Smooth muscle cell (in vitro differentiated cells): Measurements from ENCODE around the gene CFAP57. TPM values are rescaled to one million over a fixed set of nuclear protein-coding genes. Genes with fewer than 3 reads are reported as not detected.

Experiments
- DNase-seq: peaks from one replicate; lab custom pipeline; 2025; ENCODE audit not compliant: unreplicated experiment; lab: John Stamatoyannopoulos, UW
- H2AFZ ChIP-seq: fragments of 200-600 bp; sonication (generic); 2 replicates; pipeline ENCODE4 v1.6.0; 2016; ENCODE audit warnings: antibody characterized with exemption, low read depth, mild to moderate bottlenecking
- H3F3A ChIP-seq: fragments of 200-600 bp; sonication (generic); 2 replicates; pipeline ENCODE4 v1.6.0; 2017; ENCODE audit warnings: antibody characterized with exemption, low read depth
- H3K27ac ChIP-seq: fragments of 200-600 bp; sonication (generic); 2 replicates; pipeline ENCODE4 v1.5.1; 2016; ENCODE audit warnings: low read depth, mild to moderate bottlenecking
- H3K27me3 ChIP-seq: fragments of 200-600 bp; sonication (generic); 2 replicates; pipeline ENCODE4 v1.6.1; 2016; ENCODE audit warnings: low read depth, mild to moderate bottlenecking
- H3K36me3 ChIP-seq: fragments of 200-600 bp; sonication (generic); 2 replicates; pipeline ENCODE4 v1.5.1; 2016; ENCODE audit warnings: low read depth
- H3K4me1 ChIP-seq: fragments of 200-600 bp; sonication (generic); 2 replicates; pipeline ENCODE4 v1.5.1; 2016; ENCODE audit warnings: low read depth
- H3K4me2 ChIP-seq: fragments of 200-600 bp; sonication (generic); 2 replicates; pipeline ENCODE4 v1.6.0; 2016; ENCODE audit warnings: mild to moderate bottlenecking
- H3K4me3 ChIP-seq: fragments of 200-600 bp; sonication (generic); 2 replicates; pipeline ENCODE4 v1.5.1; 2016; ENCODE audit warnings: mild to moderate bottlenecking
- H3K79me2 ChIP-seq: fragments of 200-600 bp; sonication (generic); 2 replicates; pipeline ENCODE4 v1.6.0; 2016; ENCODE audit warnings: low read depth, mild to moderate bottlenecking
- H3K9ac ChIP-seq: fragments of 200-600 bp; sonication (generic); 2 replicates; pipeline ENCODE4 v1.6.0; 2016; ENCODE audit warnings: low read depth
- H3K9me3 ChIP-seq: fragments of 200-600 bp; sonication (generic); replicated peaks from 2 replicates; pipeline ENCODE4 v1.5.1; 2016; ENCODE audit warnings: low read depth
- H4K20me1 ChIP-seq: fragments of 200-600 bp; sonication (generic); 2 replicates; pipeline ENCODE4 v1.6.0; 2016; ENCODE audit warnings: low read depth
- WGBS: methylation state at CpG from one replicate; pipeline ENCODE4 v1.1.7; 2016; ENCODE audit warnings: low lambda C conversion rate; 5-methylcytosine and 5-hydroxymethylcytosine counted together
- polyA plus RNA-seq: library from polyadenylated mRNA; unstranded; fragments of >200 nt; fragmentation: Nextera tagmentation; extraction: Ambion mirVana; gene quantifications from 2 replicates; pipeline ENCODE4 v1.2.1, GENCODE V29; 2016
- total RNA-seq: library from RNA; depleted of rRNA; stranded (reverse); fragments of >200 nt; gene quantifications from 2 replicates; pipeline ENCODE4 v1.2.3, GENCODE V29; 2014
- TF ChIP-seq, protein P1 (sequence below): fragments of 200-600 bp; sonication (generic); IDR thresholded peaks from 2 replicates; pipeline ENCODE4 v1.5.1; 2017; ENCODE audit warnings: borderline replicate concordance, mild to moderate bottlenecking, antibody characterized with exemption; ENCODE audit not compliant: insufficient read depth, poor library complexity, severe bottlenecking

CFAP57 gene
- total and polyA plus RNA-seq, 2 experiments from 2014 or later, result 0.22 TPM; not detected in 1

- Histone ChIP-seq H3K27me3 (no peaks in the 10 kb centered on the region), H3K9me3 (no peaks in the 10 kb centered on the region), H4K20me1 (no peaks in the 10 kb centered on the region), H3K4me3 (no peak overlapping the region), H3K79me2 (no peaks in the 10 kb centered on the region), H3K27ac (no peak overlapping the region), H3K36me3 (no peaks in the 10 kb centered on the region), H3K9ac (no peak overlapping the region), H3K4me1 (no peaks in the 10 kb centered on the region), H2AFZ (no peak overlapping the region), H3K4me2 (no peak overlapping the region), H3F3A (no peaks in the 10 kb centered on the region)
- 90% methylated on average over 3 of the region's 3 CpGs for WGBS
- no peak for DNase-seq
- TF ChIP-seq, protein P1, sequence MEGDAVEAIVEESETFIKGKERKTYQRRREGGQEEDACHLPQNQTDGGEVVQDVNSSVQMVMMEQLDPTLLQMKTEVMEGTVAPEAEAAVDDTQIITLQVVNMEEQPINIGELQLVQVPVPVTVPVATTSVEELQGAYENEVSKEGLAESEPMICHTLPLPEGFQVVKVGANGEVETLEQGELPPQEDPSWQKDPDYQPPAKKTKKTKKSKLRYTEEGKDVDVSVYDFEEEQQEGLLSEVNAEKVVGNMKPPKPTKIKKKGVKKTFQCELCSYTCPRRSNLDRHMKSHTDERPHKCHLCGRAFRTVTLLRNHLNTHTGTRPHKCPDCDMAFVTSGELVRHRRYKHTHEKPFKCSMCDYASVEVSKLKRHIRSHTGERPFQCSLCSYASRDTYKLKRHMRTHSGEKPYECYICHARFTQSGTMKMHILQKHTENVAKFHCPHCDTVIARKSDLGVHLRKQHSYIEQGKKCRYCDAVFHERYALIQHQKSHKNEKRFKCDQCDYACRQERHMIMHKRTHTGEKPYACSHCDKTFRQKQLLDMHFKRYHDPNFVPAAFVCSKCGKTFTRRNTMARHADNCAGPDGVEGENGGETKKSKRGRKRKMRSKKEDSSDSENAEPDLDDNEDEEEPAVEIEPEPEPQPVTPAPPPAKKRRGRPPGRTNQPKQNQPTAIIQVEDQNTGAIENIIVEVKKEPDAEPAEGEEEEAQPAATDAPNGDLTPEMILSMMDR, result no peak
Observed at GRCh38 chr1:43239484-43239883, 67.4 kb downstream of the CFAP57 start.

GRCh38 chr1:43241413-43241836 is 69.3 kb downstream of the CFAP57 start:
- TF ChIP-seq, protein P1, result no peak
- no peaks in the 10 kb centered on the region for H3F3A ChIP-seq
- no peaks in the 10 kb centered on the region for H4K20me1 ChIP-seq
- H3K4me3 ChIP-seq, result no peak overlapping the region
- no peaks in the 10 kb centered on the region for H3K36me3 ChIP-seq
- no peak overlapping the region for H2AFZ ChIP-seq
- H3K27ac ChIP-seq, result no peak overlapping the region
- H3K9ac ChIP-seq, result no peak overlapping the region
- WGBS, result 67% methylated on average over 6 of the region's 6 CpGs
- H3K27me3 ChIP-seq, result no peaks in the 10 kb centered on the region
- no peak overlapping the region for H3K4me2 ChIP-seq
- no peaks in the 10 kb centered on the region for H3K9me3 ChIP-seq
- H3K79me2 ChIP-seq, result no peaks in the 10 kb centered on the region
- H3K4me1 ChIP-seq, result no peaks in the 10 kb centered on the region
- DNase-seq, result no peak

GRCh38 chr1:43243299-43243698 is 71.2 kb downstream of the CFAP57 start:
- DNase-seq, result no peak
- Histone ChIP-seq H3K4me3 (no peak overlapping the region), H3K9me3 (no peaks in the 10 kb centered on the region), H3K79me2 (no peaks in the 10 kb centered on the region), H3F3A (no peaks in the 10 kb centered on the region), H3K27ac (no peak overlapping the region), H3K4me2 (no peak overlapping the region), H3K9ac (no peak overlapping the region), H3K27me3 (no peaks in the 10 kb centered on the region), H3K4me1 (no peaks in the 10 kb centered on the region), H4K20me1 (no peaks in the 10 kb centered on the region), H2AFZ (no peak overlapping the region), H3K36me3 (no peaks in the 10 kb centered on the region)
- TF ChIP-seq, protein P1, result no peak
- 91% methylated on average over 6 of the region's 6 CpGs for WGBS

GRCh38 chr1:43246466-43247213 is 74.5 kb downstream of the CFAP57 start:
- no peaks in the 10 kb centered on the region for H3K27me3 ChIP-seq
- no peaks in the 10 kb centered on the region for H3K36me3 ChIP-seq
- no peaks in the 10 kb centered on the region for H3K9me3 ChIP-seq
- no peak overlapping the region for H3K9ac ChIP-seq
- H4K20me1 ChIP-seq, result no peaks in the 10 kb centered on the region
- H3K4me1 ChIP-seq, result no peaks in the 10 kb centered on the region
- H3K4me3 ChIP-seq, result no peak overlapping the region
- no peak for DNase-seq
- no peaks in the 10 kb centered on the region for H3K79me2 ChIP-seq
- TF ChIP-seq, protein P1, result no peak
- 94% methylated on average over 4 of the region's 4 CpGs for WGBS
- no peak overlapping the region for H2AFZ ChIP-seq
- no peak overlapping the region for H3K27ac ChIP-seq
- no peaks in the 10 kb centered on the region for H3F3A ChIP-seq
- no peak overlapping the region for H3K4me2 ChIP-seq
